Measurements from ENCODE around the gene ARHGAP45.

DNA sequence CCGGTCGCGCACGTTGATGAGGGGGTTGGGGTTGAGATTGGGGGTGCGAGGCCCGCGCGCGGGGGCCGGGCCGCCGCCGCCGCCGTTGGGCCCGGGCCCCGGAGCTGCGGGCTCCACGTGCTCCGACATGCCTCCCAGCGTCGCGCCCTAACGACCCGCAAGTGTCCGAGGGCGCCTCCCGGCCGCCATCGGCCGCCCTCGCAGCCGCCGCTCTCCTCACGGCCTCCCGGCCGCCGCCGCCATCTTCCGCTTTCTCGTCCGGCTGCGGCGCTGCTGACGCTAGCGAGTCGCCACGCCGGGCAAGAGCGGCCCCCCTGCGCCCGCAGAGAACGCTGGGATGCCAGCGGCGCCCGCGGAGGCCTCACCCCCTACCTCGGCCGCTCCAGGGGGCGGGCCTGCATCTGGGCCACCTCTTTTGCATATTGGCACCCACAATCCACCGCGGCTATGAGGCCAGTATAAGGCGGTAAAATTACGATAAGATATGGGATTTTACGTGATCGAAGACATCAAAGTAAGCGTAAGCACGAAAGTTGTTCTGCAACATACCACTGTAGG, 46.0 kb upstream of the ARHGAP45 start, which contains the start of gene TMEM259:
- no peak for TF ChIP-seq EZH2 (IDR thresholded peaks at IDR 0.05; ENCODE audit: low read length, unreplicated experiment)
- TF ChIP-seq, protein P1, sequence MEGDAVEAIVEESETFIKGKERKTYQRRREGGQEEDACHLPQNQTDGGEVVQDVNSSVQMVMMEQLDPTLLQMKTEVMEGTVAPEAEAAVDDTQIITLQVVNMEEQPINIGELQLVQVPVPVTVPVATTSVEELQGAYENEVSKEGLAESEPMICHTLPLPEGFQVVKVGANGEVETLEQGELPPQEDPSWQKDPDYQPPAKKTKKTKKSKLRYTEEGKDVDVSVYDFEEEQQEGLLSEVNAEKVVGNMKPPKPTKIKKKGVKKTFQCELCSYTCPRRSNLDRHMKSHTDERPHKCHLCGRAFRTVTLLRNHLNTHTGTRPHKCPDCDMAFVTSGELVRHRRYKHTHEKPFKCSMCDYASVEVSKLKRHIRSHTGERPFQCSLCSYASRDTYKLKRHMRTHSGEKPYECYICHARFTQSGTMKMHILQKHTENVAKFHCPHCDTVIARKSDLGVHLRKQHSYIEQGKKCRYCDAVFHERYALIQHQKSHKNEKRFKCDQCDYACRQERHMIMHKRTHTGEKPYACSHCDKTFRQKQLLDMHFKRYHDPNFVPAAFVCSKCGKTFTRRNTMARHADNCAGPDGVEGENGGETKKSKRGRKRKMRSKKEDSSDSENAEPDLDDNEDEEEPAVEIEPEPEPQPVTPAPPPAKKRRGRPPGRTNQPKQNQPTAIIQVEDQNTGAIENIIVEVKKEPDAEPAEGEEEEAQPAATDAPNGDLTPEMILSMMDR (conservative IDR thresholded peaks at IDR 0.05; ENCODE audit: low read depth, low read length) = no peak
- TF ChIP-seq EZH2phosphoT487 (IDR thresholded peaks at IDR 0.05; ENCODE audit: borderline replicate concordance, low read length) = no peak
